ENCODE results near the gene MAP3K15. TPM values are rescaled to one million over a fixed set of nuclear protein-coding genes. Genes with fewer than 3 reads are reported as not detected.
"Not testable (repeated sequence)": the region's sequence is repeated elsewhere in the genome, so short reads cannot be mapped to it uniquely, and the experiment has no call there.

The MAP3K15 gene
- total and polyA plus RNA-seq, 5 donors: 0.09 to 0.45 (median 0.20) TPM; not detected in 1

GRCh38 chrX:19479458-19479857 lies 35.9 kb downstream of the MAP3K15 start:
- Histone ChIP-seq H3K4me3 (ENCODE audit: low read length) (no peak overlapping the region), H3K9me3 (ENCODE audit: control insufficient read depth, low read length) (no peaks in the 10 kb centered on the region), H3K4me1 (ENCODE audit: control insufficient read depth, insufficient read depth, low read length) (no peaks in the 10 kb centered on the region), H3K27me3 (ENCODE audit: control insufficient read depth, insufficient read depth) (no peaks in the 10 kb centered on the region), H3K27ac (ENCODE audit: low read length) (no peak overlapping the region)
- WGBS: 95% methylated on average over 1 of the region's 1 CpG
- DNase-seq (no peak), ATAC-seq (no peak)
- intact Hi-C loops (cut with DNase I): no loop called here

GRCh38 chrX:19468383-19468782 lies 46.9 kb downstream of the MAP3K15 start:
- intact Hi-C loops (cut with DNase I); H3K9me3 ChIP-seq (ENCODE audit: control insufficient read depth, low read length); H3K27me3 ChIP-seq (ENCODE audit: control insufficient read depth, insufficient read depth); H3K27ac ChIP-seq (ENCODE audit: low read length); DNase-seq; ATAC-seq; H3K4me3 ChIP-seq (ENCODE audit: low read length); H3K4me1 ChIP-seq (ENCODE audit: control insufficient read depth, insufficient read depth, low read length): not testable (repeated sequence)
- 100% methylated on average over 1 of the region's 2 CpGs for WGBS

GRCh38 chrX:19462879-19463278 lies 52.4 kb downstream of the MAP3K15 start:
- WGBS: 79% methylated on average over 1 of the region's 1 CpG
- Histone ChIP-seq H3K4me3 (ENCODE audit: low read length) (no peak overlapping the region), H3K27ac (ENCODE audit: low read length) (no peak overlapping the region), H3K27me3 (ENCODE audit: control insufficient read depth, insufficient read depth) (no peaks in the 10 kb centered on the region), H3K4me1 (ENCODE audit: control insufficient read depth, insufficient read depth, low read length) (no peaks in the 10 kb centered on the region), H3K9me3 (ENCODE audit: control insufficient read depth, low read length) (no peaks in the 10 kb centered on the region)
- no peak for DNase-seq
- no peak for ATAC-seq
- intact Hi-C loops (cut with DNase I): no loop called here

- Histone ChIP-seq H3K9me3 (ENCODE audit: control insufficient read depth, low read length) (no peaks in the 10 kb centered on the region), H3K27ac (ENCODE audit: low read length) (no peak overlapping the region), H3K4me3 (ENCODE audit: low read length) (no peak overlapping the region), H3K4me1 (ENCODE audit: control insufficient read depth, insufficient read depth, low read length) (no peaks in the 10 kb centered on the region), H3K27me3 (ENCODE audit: control insufficient read depth, insufficient read depth) (no peaks in the 10 kb centered on the region)
- intact Hi-C loops (cut with DNase I): no loop called here
- DNase-seq (no peak), ATAC-seq (no peak)
- WGBS: 87% methylated on average over 2 of the region's 2 CpGs
These were observed 53.1 kb downstream of the MAP3K15 start for GRCh38 chrX:19462231-19462630.

- H3K27ac ChIP-seq (ENCODE audit: low read length): no peak overlapping the region
- DNase-seq (no peak), ATAC-seq (no peak)
- intact Hi-C loops (cut with DNase I): no loop called here
- WGBS: 84% methylated on average over 4 of the region's 4 CpGs
- no peaks in the 10 kb centered on the region for H3K4me1 ChIP-seq (ENCODE audit: control insufficient read depth, insufficient read depth, low read length)
- H3K4me3 ChIP-seq (ENCODE audit: low read length): no peak overlapping the region
- no peaks in the 10 kb centered on the region for H3K27me3 ChIP-seq (ENCODE audit: control insufficient read depth, insufficient read depth)
- H3K9me3 ChIP-seq (ENCODE audit: control insufficient read depth, low read length): no peaks in the 10 kb centered on the region
These were observed 57.6 kb downstream of the MAP3K15 start for GRCh38 chrX:19457662-19458061.

GRCh38 chrX:19448077-19448476 lies 67.2 kb downstream of the MAP3K15 start:
- no peaks in the 10 kb centered on the region for H3K4me1 ChIP-seq (ENCODE audit: control insufficient read depth, insufficient read depth, low read length)
- H3K27me3 ChIP-seq (ENCODE audit: control insufficient read depth, insufficient read depth): no peaks in the 10 kb centered on the region
- intact Hi-C loops (cut with DNase I): no loop called here
- 77% methylated on average over 7 of the region's 7 CpGs for WGBS
- DNase-seq: no peak
- no peak overlapping the region for H3K27ac ChIP-seq (ENCODE audit: low read length)
- H3K4me3 ChIP-seq (ENCODE audit: low read length): no peak overlapping the region
- ATAC-seq: no peak
- no peaks in the 10 kb centered on the region for H3K9me3 ChIP-seq (ENCODE audit: control insufficient read depth, low read length)

GRCh38 chrX:19446397-19446796 lies 68.9 kb downstream of the MAP3K15 start:
- Histone ChIP-seq H3K27me3 (ENCODE audit: control insufficient read depth, insufficient read depth) (no peaks in the 10 kb centered on the region), H3K9me3 (ENCODE audit: control insufficient read depth, low read length) (no peaks in the 10 kb centered on the region), H3K4me1 (ENCODE audit: control insufficient read depth, insufficient read depth, low read length) (no peaks in the 10 kb centered on the region), H3K27ac (ENCODE audit: low read length) (no peak overlapping the region), H3K4me3 (ENCODE audit: low read length) (no peak overlapping the region)
- no peak for DNase-seq
- intact Hi-C loops (cut with DNase I): no loop called here
- 63% methylated on average over 4 of the region's 4 CpGs for WGBS
- no peak for ATAC-seq

- intact Hi-C loops (cut with DNase I); H3K27me3 ChIP-seq (ENCODE audit: control insufficient read depth, insufficient read depth); H3K27ac ChIP-seq (ENCODE audit: low read length); H3K4me3 ChIP-seq (ENCODE audit: low read length); DNase-seq; H3K9me3 ChIP-seq (ENCODE audit: control insufficient read depth, low read length); ATAC-seq; H3K4me1 ChIP-seq (ENCODE audit: control insufficient read depth, insufficient read depth, low read length): not testable (repeated sequence)
- WGBS: 79% methylated on average over 10 of the region's 10 CpGs
These were observed 69.5 kb downstream of the MAP3K15 start for GRCh38 chrX:19445772-19446171.

- H3K4me3 ChIP-seq (ENCODE audit: low read length): no peak overlapping the region
- H3K27me3 ChIP-seq (ENCODE audit: control insufficient read depth, insufficient read depth): no peaks in the 10 kb centered on the region
- no peak for ATAC-seq
- no peaks in the 10 kb centered on the region for H3K4me1 ChIP-seq (ENCODE audit: control insufficient read depth, insufficient read depth, low read length)
- no peak overlapping the region for H3K27ac ChIP-seq (ENCODE audit: low read length)
- H3K9me3 ChIP-seq (ENCODE audit: control insufficient read depth, low read length): no peaks in the 10 kb centered on the region
- 82% methylated on average over 10 of the region's 10 CpGs for WGBS
- DNase-seq: no peak
- intact Hi-C loops (cut with DNase I): no loop called here
These were observed 71.3 kb downstream of the MAP3K15 start for GRCh38 chrX:19443869-19444526.

- ATAC-seq (no peak), DNase-seq (no peak)
- no peaks in the 10 kb centered on the region for H3K4me1 ChIP-seq (ENCODE audit: control insufficient read depth, insufficient read depth, low read length)
- H3K4me3 ChIP-seq (ENCODE audit: low read length): no peak overlapping the region
- H3K9me3 ChIP-seq (ENCODE audit: control insufficient read depth, low read length): no peaks in the 10 kb centered on the region
- no peaks in the 10 kb centered on the region for H3K27me3 ChIP-seq (ENCODE audit: control insufficient read depth, insufficient read depth)
- intact Hi-C loops (cut with DNase I): no loop called here
- 12% methylated on average over 3 of the region's 3 CpGs for WGBS
- no peak overlapping the region for H3K27ac ChIP-seq (ENCODE audit: low read length)
These were observed 74.6 kb downstream of the MAP3K15 start for GRCh38 chrX:19440713-19441112.

GRCh38 chrX:19422661-19423060 lies 92.6 kb downstream of the MAP3K15 start:
- intact Hi-C loops (cut with DNase I); ATAC-seq; H3K4me1 ChIP-seq (ENCODE audit: control insufficient read depth, insufficient read depth, low read length); H3K27me3 ChIP-seq (ENCODE audit: control insufficient read depth, insufficient read depth); DNase-seq; H3K4me3 ChIP-seq (ENCODE audit: low read length); H3K27ac ChIP-seq (ENCODE audit: low read length); H3K9me3 ChIP-seq (ENCODE audit: control insufficient read depth, low read length): not testable (repeated sequence)
- 72% methylated on average over 4 of the region's 4 CpGs for WGBS

- Histone ChIP-seq H3K4me1 (ENCODE audit: control insufficient read depth, insufficient read depth, low read length) (no peaks in the 10 kb centered on the region), H3K27me3 (ENCODE audit: control insufficient read depth, insufficient read depth) (no peaks in the 10 kb centered on the region), H3K9me3 (ENCODE audit: control insufficient read depth, low read length) (no peaks in the 10 kb centered on the region), H3K27ac (ENCODE audit: low read length) (no peak overlapping the region), H3K4me3 (ENCODE audit: low read length) (no peak overlapping the region)
- DNase-seq: no peak
- 90% methylated on average over 2 of the region's 2 CpGs for WGBS
- no peak for ATAC-seq
- intact Hi-C loops (cut with DNase I): no loop called here
These were observed 105.0 kb downstream of the MAP3K15 start for GRCh38 chrX:19410259-19410658.

Measured in right cardiac atrium (tissue), 5 donors.